Measurements from ENCODE around the gene ZNF32.

Gene ZNF32

GRCh38 chr10:43648398-43649184, at the start of gene ZNF32:
Gene ZNF32 (minus strand): TSS chr10:43648881. CDS start chr10:43646133, 2,748 bp downstream.
- TF ChIP-seq JUND (IDR thresholded peaks at IDR 0.05; ENCODE audit: low read depth), result no peak
- in situ Hi-C loops (cut with HindIII; ENCODE audit: low pct_unique_long_range_greater_than_20kb, low sequenced_read_pairs), result no loop called here
- peak; percentile 93 to 95 for DNase-seq (ENCODE audit: low read depth in 1 of 2, low spot score in 1 of 2)

- in situ Hi-C loops (cut with HindIII; ENCODE audit: low pct_unique_long_range_greater_than_20kb, low sequenced_read_pairs), result no loop called here
- DNase-seq (ENCODE audit: low read depth in 1 of 2, low spot score in 1 of 2), result no peak
- no peak for TF ChIP-seq JUND (IDR thresholded peaks at IDR 0.05; ENCODE audit: low read depth)
Measured at GRCh38 chr10:43698156-43698555, 49.5 kb upstream of the ZNF32 start.

- TF ChIP-seq JUND (IDR thresholded peaks at IDR 0.05; ENCODE audit: low read depth), result no peak
- DNase-seq (ENCODE audit: low read depth in 1 of 2, low spot score in 1 of 2), result no peak
- in situ Hi-C loops (cut with HindIII; ENCODE audit: low pct_unique_long_range_greater_than_20kb, low sequenced_read_pairs), result no loop called here
Measured at GRCh38 chr10:43696909-43697483, 48.3 kb upstream of the ZNF32 start.

GRCh38 chr10:43695730-43696129, 47.0 kb upstream of the ZNF32 start:
- in situ Hi-C loops (cut with HindIII; ENCODE audit: low pct_unique_long_range_greater_than_20kb, low sequenced_read_pairs), result no loop called here
- no peak for TF ChIP-seq JUND (IDR thresholded peaks at IDR 0.05; ENCODE audit: low read depth)
- no peak for DNase-seq (ENCODE audit: low read depth in 1 of 2, low spot score in 1 of 2)

GRCh38 chr10:43695321-43695720, 46.6 kb upstream of the ZNF32 start:
- no peak for TF ChIP-seq JUND (IDR thresholded peaks at IDR 0.05; ENCODE audit: low read depth)
- in situ Hi-C loops (cut with HindIII; ENCODE audit: low pct_unique_long_range_greater_than_20kb, low sequenced_read_pairs), result no loop called here
- no peak for DNase-seq (ENCODE audit: low read depth in 1 of 2, low spot score in 1 of 2)

- no peak for TF ChIP-seq JUND (IDR thresholded peaks at IDR 0.05; ENCODE audit: low read depth)
- DNase-seq (ENCODE audit: low read depth in 1 of 2, low spot score in 1 of 2), result no peak
- in situ Hi-C loops (cut with HindIII; ENCODE audit: low pct_unique_long_range_greater_than_20kb, low sequenced_read_pairs), result no loop called here
Measured at GRCh38 chr10:43694526-43694925, 45.8 kb upstream of the ZNF32 start.

- in situ Hi-C loops (cut with HindIII; ENCODE audit: low pct_unique_long_range_greater_than_20kb, low sequenced_read_pairs), result no loop called here
- no peak for TF ChIP-seq JUND (IDR thresholded peaks at IDR 0.05; ENCODE audit: low read depth)
- no peak for DNase-seq (ENCODE audit: low read depth in 1 of 2, low spot score in 1 of 2)
Measured at GRCh38 chr10:43693602-43694001, 44.9 kb upstream of the ZNF32 start.

GRCh38 chr10:43692051-43692825, 43.6 kb upstream of the ZNF32 start:
- TF ChIP-seq JUND (IDR thresholded peaks at IDR 0.05; ENCODE audit: low read depth), result no peak
- in situ Hi-C loops (cut with HindIII; ENCODE audit: low pct_unique_long_range_greater_than_20kb, low sequenced_read_pairs), result no loop called here
- DNase-seq (ENCODE audit: low read depth in 1 of 2, low spot score in 1 of 2), result no peak

GRCh38 chr10:43691485-43691884, 42.8 kb upstream of the ZNF32 start:
- DNase-seq (ENCODE audit: low read depth in 1 of 2, low spot score in 1 of 2), result no peak
- in situ Hi-C loops (cut with HindIII; ENCODE audit: low pct_unique_long_range_greater_than_20kb, low sequenced_read_pairs), result no loop called here
- TF ChIP-seq JUND (IDR thresholded peaks at IDR 0.05; ENCODE audit: low read depth), result no peak

GRCh38 chr10:43689955-43690771, 41.5 kb upstream of the ZNF32 start:
- in situ Hi-C loops (cut with HindIII; ENCODE audit: low pct_unique_long_range_greater_than_20kb, low sequenced_read_pairs), result no loop called here
- TF ChIP-seq JUND (IDR thresholded peaks at IDR 0.05; ENCODE audit: low read depth), result no peak
- DNase-seq (ENCODE audit: low read depth in 1 of 2, low spot score in 1 of 2), result peak; percentile 89 to 94

- in situ Hi-C loops (cut with HindIII; ENCODE audit: low pct_unique_long_range_greater_than_20kb, low sequenced_read_pairs), result no loop called here
- DNase-seq (ENCODE audit: low read depth in 1 of 2, low spot score in 1 of 2), result peak; percentile 63 to 89
- TF ChIP-seq JUND (IDR thresholded peaks at IDR 0.05; ENCODE audit: low read depth), result no peak
Measured at GRCh38 chr10:43689618-43689954, 40.9 kb upstream of the ZNF32 start.

- in situ Hi-C loops (cut with HindIII; ENCODE audit: low pct_unique_long_range_greater_than_20kb, low sequenced_read_pairs), result no loop called here
- no peak for TF ChIP-seq JUND (IDR thresholded peaks at IDR 0.05; ENCODE audit: low read depth)
- no peak for DNase-seq (ENCODE audit: low read depth in 1 of 2, low spot score in 1 of 2)
Measured at GRCh38 chr10:43689007-43689491, 40.4 kb upstream of the ZNF32 start.
